HG02840 (cell line): ENCODE data around the gene NHS.
"Not testable (repeated sequence)": the region's sequence is repeated elsewhere in the genome, so short reads cannot be mapped to it uniquely, and the experiment has no call there.

Source experiments
- ATAC-seq: cut with Tn5 transposase; IDR thresholded peaks from one replicate; pipeline ENCODE4 v1.9.1; 2021; ENCODE audit warnings: mild to moderate bottlenecking, moderate library complexity, moderate number of reproducible peaks; ENCODE audit not compliant: unreplicated experiment, low FRiP score

NHS gene

DNA sequence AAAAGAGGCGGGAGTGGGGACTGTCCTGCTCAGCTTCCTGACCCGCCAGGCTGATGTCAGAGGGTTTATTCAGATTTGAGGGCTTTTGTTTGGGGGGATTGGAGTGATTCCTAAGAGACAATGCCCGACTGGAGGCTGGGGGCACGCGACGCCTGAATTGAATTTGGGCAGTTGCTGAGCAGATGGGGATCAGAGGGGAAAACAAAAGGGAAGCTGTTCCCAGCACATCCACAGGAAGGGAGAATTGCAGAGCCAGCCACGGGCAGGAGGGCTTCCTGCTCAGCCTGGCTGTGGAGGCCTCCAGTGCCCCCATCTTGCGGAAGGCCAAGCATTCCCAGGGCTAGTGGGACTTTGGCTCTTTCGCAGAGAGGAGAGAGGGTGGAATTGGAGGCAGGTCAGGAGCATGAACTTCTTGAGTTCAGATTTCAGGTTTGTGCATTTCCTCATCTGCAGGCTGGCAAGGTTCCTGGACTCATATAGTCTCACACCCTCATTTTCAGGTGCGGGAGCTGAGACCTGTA lies 162.8 kb downstream of the NHS start:
- ATAC-seq, result no peak

DNA sequence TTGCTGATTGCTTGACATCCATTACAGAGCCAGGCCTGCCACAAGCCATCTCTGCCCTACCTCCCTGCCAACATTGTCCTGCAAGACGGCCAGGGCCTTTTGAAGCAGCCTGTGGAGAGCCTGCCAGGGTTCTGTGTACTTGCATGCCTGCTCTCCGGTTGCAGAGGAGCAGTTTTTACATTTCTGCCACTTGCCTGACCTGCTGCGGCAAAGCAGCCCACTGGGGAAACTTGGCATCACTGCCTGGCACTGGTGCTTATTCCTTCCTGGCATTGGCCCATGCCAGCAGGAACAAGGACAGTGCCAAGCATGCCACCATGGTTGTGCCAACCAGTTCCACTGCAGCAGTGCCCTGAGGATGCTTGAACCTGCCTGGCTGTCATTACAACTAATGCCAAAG lies 167.1 kb downstream of the NHS start:
- ATAC-seq, result no peak

DNA sequence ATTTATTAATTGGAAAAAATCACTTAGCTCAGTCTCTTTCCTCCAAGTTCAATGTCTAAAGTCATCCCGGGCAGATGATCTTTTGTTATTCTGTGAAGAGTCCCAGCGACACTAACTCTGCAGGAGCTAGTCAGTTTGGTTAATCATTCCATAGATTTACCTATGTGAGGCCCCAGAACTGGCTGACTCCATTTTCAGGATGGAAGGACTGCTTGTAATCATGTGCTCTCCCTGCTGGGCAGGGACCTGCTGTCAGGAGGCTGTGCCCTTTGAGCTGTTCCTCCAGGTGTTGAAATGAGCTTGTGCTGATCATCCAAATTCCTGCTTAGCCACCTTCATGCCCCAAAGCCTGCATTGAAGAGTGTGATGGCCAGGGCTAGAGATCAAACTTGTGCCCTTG lies 169.8 kb downstream of the NHS start:
- no peak for ATAC-seq

DNA sequence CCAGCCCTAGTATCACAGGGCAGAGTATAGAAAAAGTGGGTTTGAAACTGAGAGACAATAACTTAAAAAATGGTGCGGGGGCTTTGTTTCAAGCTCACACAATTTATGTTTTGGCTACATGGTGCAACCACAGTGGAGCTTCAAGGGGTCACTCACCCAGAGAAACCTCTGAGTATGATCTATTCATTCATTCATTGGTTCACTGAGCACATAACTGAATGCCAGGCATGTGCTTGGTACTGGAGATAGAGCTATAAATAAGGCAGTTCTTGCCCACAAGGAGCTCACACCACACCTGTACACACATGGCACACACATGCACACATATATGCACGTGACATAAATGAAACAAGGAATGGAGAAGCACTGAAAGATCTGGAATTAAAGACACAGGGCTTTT lies 171.4 kb downstream of the NHS start:
- ATAC-seq, result no peak

DNA sequence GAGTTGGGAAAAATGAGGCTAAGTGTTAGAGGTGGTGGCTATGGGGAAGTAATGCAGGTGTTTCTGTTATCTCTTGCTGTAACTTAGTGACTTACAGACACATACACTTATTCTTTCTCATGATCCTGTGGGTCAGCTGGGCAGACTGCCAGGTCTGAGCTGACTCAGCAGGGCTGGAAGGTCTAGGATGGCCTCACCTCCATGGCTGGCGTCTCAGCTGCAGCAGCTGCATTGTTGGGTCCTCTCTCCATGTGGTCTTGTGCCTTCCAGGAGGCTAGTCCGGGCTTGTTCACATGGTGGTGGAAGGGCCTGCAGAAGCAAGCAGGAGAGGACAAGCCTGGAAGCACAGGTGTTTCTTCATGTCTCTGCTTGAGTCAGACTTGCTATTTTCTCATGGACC lies 172.7 kb downstream of the NHS start:
- no peak for ATAC-seq

DNA sequence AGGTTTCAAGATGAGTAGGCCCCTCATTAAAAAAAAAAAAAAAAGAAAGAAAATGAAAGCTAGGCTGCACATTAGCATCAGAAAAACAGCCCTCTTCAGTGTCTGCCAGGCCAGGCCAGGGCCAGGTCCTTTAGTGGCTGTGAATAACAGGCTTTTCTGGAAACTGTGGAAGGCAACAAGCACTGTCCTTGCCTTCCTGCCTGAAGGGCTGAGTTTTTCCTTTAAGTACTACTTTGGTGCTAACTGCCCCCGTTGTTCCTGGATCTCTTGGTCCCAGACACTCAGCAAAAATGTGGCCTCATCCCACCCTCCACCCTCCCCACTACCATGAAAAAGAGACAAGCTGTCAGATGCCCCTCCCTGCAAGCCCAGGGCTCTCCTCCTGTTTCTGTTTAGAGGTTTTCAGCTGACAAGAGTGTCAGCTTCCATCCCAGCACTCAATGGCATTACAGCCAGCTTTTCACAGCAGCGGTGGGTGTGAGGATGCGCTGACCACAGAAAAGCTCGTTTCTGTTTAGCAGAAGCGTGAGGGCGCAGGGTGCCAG lies 174.2 kb downstream of the NHS start:
- ATAC-seq, result no peak

DNA sequence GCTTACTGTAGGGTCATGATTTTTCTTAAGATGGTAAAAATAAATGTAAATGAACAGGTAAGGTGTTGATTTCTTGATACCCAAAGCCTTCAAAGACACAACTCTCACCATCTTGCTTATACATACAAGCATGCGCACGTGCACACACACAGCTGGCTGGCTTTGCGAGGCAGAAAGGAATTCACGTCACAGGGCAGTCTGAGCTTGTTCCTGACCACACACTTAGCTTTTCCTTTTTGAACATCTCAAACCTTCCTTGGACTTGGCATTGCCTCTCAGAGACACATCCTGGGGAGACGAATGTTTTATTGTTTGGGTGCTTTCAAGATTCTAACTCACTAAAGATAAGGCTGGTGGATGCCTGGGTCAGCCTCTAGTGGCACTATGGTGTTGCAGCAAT lies 175.0 kb downstream of the NHS start:
- no peak for ATAC-seq

DNA sequence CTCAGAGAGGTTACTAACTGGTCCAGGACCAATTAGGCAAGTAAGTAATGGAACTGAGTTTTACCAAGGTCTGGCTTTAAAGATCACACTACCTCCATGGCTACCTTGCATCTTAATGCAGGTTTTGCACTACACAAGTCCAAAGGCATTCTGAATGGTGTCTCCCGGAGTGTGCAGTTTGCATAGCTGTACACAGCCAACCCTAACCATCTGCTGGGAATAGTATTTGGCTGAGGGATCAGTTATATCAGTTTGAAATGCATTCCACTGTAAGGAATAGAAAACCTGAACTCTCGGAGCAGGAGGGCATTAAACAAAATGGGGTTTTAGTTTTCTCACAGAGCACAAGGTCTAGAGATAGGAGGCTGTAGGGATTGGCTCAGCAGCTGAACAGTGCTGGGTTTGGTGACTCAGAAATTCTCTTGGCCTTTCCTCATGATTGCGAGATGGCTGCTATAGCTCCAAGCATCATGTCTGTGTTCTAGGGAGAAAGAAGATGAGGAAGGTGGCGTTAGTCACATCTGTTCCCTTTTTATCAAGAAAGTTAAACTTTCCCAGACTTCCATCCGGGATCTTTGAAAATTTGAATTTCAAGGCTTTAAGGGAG lies 177.1 kb downstream of the NHS start:
- ATAC-seq, result no peak

DNA sequence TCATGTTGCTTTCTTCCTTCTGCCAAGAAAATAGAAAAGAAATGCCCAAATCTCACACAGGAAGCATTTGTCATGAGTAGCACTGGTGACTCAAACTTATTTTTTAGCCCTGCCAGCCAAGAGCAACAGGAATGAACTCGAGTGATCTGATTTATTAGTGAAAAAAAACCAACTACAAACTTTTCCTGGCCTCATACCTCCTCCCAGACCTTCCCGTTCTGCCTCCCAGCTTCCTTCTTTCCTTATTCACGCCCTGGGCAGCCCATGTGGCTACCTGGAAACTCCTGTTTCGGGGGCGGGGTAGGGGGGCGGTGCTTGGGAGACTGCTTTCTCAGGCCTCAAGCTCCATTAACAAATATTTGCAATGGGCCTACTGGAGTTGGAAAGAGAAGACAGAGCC lies 178.5 kb downstream of the NHS start:
- no peak for ATAC-seq

DNA sequence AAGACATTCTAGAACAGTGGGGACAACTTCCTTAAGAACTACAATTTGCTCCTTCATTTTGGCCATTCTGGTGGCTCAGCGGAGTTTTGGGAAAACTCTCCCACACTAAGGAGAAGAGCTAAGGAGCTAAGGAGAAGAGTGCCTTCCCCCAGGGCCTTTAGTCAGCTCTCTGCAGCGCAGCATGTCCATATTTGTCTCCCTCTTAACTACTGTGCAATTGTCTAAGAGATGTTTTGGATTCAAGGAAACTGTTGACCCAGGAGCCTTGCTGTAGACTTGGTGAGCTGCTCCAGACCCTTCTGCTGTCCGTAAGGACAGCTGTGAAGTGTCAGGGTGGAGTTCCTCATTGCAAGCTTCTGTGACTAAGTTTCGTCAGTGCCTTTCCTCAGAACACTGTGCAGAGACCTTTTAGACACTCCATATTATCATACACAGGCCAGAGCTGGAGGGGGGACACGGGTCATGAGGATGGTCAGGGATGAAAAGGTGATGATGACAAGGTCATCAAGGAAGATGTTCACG lies 179.0 kb downstream of the NHS start:
- no peak for ATAC-seq

DNA sequence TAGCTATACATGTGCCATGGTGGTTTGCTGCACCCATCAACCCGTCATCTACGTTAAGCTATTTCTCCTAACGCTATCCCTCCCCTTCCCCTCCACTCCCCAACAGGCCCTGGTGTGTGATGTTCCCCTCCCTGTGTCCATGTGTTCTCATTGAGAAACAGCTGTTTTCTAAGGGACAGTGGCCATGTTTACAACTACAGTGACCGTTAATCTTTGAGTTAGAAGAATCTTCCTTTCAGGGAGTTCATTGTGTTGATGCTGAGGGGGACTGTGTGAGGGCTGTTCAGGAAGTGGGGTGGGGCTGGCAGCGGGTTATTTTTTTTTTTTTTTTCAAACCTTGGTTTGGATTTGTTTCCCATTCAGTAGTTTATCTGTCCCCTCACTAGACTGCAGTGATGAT lies 179.9 kb downstream of the NHS start:
- no peak for ATAC-seq

DNA sequence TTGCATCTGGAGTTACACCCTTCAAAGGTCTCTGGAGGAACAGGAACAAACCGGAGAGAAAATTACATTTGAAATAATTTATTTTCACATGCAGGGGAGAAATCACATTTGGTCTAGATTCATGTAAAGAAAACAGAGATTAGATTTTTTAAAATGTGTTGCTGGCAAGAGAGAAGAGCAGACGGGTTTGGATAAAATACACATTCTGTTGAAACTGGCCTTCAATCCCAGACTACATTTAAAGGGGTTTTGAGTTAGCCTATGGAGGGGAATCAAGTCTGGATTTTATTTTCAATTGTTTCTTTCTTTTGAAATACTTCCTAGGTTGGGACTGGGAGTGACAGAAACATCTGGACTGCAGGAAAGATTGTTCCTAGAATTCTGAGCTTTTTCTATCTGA lies 180.8 kb downstream of the NHS start:
- ATAC-seq, result no peak

DNA sequence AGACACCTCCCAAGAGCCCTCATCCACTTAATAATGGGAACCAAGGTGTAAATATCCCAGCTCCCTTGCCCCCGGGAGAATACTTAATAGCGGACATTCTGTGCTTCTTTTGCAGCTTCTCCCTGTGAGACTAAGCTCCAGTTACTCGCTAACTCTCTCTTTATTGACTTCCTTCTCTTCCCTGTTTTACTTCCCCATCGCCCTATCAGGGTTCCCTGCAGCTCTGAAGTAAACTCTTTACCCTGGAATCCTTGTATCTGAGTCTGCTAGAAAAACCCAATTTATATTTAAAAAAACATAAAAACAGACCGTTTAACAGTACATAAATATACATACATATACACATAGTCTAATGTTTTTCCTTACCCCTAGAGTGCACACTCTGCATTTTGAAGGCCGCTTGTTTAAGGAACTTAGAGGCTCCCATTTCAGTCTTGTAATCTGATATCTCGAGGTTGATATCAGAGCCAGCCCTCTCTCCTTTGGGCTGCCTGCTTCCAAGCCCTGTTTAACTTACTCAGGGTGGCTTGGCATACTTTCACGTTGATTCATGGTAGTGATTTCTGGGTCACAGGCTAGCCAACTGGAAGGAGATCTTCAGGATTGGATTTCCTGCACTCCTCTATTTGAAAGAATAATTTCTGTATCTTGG lies 184.9 kb downstream of the NHS start:
- ATAC-seq, result no peak

DNA sequence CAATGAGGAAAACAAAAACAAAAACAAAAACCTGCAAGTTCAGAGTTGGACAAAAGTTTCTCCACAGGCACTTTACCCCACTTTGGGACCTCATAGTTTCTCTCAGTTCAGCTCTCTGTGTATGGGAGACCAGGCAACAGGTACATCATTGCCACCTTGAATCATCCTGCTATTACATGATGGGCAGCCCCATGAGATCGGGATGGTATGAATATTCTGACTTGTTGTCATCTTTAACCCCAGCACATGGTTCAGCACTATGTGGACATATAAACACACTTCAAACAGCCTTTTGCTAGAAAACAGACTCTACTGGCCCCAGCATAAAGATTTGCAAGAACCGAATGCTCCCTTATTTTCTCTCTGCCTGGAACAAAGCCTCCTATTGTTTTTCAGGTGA lies 185.4 kb downstream of the NHS start:
- no peak for ATAC-seq

DNA sequence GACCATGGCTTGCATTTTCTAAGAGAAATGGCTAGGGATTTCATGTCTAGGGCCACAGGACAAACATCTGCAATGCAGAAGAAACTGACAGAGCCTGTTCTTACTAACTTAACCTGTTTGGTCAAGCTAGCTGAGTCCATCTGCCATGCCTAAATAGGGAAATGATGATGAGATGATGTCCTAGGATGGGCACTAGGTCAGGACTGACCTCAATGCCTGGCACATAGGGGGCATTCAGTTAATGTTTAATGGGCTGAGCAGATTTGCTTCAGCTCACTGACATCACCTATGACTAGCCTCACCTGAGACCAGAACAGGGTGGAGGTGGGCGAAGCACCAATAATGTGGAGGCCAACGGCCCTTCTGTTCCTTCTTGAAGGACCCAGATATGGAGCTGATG lies 188.1 kb downstream of the NHS start:
- no peak for ATAC-seq

DNA sequence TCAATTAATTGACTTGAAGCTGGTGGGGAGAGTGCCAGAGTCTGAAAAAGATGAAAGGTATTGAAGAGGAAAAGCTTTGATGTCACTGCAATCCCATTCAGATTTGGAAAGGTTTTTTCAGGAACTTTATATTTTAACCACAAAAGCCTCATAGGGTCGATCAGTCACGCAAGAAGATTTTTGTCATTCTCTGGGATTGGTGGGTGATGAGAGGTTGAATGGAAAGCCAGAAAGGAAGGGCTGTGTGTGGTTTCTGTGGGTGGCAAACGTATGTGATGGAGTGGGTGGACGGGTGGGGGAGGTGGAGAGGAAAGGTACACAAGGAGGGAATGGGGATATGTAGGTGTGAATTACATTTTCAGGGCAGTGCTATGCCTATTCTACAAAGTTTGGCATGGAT lies 188.5 kb downstream of the NHS start:
- ATAC-seq, result no peak

DNA sequence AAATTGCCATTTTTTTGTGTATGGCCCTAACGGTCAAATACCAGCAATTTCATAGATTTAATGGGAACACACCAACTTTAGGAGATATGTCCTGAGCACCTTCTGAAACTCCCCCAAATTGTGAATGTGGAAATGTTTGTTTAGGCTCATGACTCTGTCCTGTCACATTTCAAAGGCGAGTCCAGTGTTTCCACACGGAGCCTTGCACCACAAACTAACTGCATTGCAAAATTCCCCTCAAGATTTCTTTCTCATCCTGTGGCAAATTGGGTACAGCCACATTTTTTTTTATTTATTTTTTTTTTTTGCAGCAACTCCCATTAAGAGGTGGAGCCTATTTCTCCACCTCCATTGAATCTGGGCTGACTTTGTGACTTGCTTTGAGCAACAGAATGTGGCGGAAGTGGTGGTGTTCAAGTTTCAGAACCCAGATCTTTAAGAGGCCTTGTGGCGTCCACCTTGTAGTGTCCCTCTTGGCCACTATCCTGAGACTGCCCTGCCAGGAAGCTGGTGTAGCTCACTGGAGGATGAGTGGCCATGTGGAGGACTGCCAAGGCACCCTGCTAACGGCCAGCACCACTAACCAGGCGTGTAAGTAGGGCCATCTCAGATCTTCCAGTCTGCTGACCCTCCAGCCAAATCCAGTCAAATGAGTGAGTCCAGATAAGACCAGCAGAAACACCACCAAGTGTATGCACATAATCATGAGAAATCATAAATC lies 189.8 kb downstream of the NHS start:
- no peak for ATAC-seq

DNA sequence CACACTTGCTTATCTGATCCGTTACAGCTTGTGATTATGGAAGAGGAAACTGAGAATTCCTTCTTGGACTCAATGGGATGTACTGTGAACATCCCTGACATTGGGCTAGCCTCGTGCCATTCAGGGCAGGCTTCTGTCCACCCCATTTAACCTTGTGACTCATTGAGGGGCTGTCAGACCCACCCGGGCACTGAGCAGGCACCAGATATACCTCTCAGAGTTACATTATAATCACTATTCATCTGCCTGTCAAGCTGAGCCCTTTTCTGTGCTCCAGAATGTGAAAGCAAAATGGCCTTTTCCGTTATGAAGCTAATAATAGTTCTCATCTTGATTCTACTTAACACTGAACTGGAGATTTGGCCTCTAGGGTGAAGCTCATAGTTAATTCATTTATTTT lies 191.7 kb downstream of the NHS start:
- no peak for ATAC-seq

DNA sequence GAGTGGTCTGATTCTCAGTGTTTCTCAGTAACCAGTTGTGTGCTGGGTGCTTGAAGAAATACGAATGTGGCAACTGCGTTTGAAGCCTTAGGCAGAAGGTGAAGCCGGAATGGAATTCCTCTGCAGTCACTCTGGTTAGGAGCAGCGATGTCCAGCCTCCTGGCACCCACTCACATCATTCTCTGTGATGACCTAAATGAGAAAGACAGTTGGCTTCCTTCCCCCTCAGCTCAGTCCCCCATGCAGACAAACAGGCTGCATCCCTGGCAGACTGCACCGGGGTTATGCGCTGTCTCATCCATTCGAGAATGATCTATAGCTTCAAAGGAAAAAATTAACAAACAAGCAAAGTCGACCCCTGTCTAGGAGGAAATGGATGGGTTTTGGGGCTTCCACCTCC lies 192.2 kb downstream of the NHS start:
- ATAC-seq, result no peak

DNA sequence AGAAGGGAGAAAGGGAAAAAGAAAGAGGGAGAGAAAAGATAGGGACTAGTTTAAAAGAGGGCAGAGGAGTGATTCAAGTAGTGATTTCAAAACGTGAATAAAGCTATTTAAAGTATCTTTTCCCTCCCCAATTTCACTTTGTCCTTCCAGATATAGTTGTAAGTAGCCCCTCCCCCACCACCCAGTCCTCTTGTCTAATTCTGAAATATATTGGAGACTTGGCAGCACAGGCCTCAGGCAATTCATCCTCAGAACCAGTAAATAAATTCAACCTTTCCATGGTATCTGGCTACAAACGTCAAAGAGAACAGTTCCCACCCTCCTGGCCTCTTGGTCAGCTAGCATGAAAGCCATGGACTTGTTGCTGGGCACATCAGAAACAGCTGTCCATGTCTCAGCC lies 192.8 kb downstream of the NHS start:
- ATAC-seq, result no peak

DNA sequence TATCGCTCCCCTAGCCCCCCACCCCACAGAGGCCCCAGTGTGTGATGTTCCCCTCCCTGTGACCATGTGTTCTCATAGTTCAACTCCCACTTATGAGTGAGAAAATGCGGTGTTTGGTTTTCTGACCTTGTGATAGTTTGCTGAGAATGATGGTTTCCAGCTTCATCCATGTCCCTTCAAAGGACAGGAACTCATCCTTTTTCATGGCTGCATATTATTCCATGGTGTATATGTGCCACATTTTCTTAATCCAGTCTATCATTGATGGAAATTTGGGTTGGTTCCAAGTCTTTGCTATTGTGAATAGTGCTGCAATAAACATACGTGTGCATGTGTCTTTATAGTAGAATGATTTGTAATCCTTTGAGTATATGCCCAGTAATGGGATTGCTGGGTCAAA lies 193.8 kb downstream of the NHS start:
- not testable (repeated sequence) for ATAC-seq
